KG1 (cell line): ENCODE results near the gene HDAC8.
A peak's percentile ranks its signal among the peaks of the same experiment; 100 is the strongest.
"Not testable (repeated sequence)": the region's sequence is repeated elsewhere in the genome, so short reads cannot be mapped to it uniquely, and the experiment has no call there.

ENCODE experiments used
- DNase-seq: peaks from one replicate; lab custom pipeline; 2025; lab: John Stamatoyannopoulos, UW

Gene HDAC8

DNA sequence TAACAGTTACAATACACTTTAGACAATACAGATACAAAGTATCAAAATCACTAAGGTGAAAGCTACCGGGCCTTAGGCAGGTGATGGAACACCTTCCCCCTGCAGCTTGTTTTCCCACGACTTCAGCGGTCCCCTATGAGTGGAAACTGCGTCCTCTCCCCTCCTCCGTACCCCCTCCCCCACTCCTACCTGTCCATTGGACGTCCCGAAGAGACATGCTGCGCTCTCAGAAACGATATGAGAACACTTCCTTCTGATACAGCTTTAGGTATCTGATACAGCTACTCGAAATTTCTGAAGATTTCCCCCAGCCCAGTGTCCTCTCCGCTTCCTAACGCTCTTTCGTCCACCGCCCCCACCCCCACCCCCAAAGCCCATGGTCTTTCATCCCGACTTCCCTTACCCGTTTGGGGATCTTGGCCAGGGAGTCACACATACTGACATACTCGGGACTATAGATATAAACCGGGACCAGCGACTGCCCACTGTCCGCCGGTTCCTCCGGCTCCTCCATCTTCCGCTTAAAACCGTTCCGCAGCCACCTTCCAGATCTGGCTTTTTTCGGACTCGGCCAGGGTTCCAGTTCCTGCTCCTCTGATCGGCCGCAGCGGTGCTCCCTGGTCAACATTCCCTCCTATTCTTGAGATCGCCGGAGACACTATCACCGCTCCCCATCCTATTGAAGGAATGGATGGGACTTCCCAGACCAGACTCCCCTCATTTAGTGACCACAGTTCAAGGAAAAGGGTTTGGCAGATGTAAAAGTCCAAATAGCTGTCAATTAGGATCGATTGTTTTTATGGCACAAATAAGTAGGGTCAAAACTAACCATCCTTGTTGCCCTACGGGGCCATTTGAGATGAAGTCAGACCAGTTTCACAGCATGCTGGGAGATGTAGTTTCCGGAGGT is at the start of gene HDAC8:
Gene HDAC8 (minus strand): TSS at position 596 of the 910 bp plus-strand sequence. CDS start 82 bp downstream, at position 514.
- peak; percentile 71 for DNase-seq

DNA sequence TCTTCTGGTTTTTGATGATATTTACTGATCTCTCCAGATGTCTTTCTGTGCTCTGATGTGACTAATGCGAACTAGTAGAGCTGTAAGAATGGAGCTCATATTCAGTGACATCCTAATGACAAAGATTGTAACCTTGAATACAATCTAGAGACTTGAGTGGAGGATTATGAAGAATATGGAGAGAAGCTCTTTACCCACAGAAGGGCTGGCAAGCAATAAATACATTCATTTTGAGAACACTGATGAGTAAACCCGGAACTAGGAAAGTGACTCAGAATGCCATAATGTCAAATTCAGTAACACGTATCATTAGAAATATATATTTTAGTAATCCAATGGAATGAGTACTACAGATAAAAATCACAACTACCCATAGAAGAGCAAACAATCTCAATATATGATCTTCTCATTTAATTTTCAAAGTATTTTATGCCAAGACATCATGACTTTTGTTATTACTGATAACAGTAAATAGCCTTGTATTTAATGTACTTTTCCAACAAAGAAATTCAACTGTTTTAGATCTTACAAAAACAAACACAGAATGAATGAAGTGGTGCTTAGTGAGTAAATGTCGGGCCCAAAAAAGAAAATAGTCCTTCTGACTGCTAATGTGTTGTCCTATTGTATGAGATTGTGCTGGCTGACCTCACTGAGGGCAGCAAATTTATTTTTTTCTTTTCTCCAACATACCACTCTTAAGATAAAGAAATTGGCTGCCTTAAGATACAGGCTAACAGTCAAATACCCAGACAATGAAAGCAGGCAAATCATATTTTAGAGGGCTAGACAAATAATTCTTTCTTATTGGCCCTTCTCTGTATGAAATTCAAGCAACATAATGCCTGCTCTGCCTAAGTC is 49.2 kb upstream of the HDAC8 start:
- no peak for DNase-seq

DNA sequence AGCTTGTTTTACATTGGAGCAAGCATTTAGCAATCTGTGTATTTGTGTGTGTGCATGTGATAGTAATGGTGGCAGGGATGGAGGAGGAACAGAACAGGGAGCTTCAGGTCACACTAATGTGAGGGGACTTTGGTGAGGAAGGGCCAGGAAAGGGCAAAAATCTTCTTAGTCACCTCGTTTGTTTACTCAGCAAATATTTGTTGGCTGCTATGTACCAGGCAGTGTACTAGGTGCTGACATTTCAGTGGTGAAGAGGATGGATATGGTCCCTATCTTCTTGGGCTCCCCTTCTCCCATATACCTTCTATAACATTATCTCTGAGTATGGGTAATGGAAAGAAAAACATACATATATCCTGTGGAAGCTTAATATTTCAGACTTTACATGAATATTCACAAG is 48.5 kb upstream of the HDAC8 start:
- no peak for DNase-seq

DNA sequence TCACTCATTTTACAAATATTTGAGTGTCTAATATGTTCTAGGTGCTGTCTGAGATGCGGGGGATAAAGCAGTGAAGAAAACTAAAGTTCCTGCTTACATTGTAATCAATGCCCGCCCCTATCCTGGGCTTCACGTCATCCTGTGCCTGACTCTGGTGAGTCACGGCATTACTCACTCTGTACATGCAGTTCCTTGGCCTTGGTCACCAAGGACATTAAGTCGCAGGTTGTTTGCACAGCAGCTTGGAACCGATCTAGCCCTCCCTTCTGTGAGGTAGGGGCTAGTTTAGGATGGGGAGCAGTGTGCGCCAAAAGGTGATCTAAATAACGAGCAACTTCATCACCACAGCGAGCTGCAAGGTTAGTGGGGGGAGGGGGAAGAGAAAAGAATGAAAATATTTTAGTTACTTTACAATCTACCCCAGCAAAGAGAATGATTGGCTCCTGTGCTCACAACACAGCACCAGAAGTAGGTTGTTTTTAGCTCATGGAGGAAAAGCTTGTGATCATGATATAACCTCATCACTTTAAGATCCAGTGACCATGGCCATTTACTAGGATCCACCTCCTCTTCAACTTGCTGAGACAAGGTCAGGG is 48.0 kb upstream of the HDAC8 start:
- DNase-seq, result no peak

DNA sequence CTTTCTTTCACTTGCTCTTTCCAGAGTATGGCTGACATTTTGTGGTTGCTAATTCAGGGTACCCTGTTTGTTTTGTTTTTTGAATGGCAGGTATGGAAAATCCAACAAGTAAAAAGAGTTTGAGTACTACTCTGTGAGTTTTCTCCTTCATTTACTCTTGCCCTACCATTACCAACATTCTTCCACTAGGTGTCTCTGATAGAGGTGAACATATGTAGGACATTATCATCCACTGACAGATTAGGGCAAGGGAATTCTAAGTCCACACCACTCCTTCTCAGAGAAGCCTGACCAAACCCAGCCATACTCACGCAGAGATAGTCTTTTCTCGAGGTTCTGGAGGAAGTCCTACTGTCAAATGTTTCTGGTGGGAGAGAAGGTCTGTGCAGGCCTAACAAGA is 36.7 kb upstream of the HDAC8 start:
- DNase-seq, result no peak

DNA sequence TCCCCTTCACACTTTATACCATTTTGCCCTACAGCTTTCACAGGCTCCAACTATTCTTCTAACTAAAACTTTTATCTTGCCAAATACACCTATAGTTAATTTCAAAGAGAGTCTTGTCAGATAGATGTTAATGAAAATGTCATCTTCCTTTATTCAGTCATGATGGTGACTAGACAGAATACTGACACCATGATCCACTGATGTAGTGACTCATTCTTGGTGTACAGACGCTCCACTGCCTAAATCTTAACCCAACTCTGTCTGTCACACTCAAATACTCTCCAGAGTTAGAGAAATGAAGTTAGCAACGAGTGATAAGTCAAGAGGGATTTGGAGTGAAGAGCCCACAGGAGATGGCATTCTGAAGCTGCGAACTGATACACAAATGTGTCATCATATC is 32.1 kb upstream of the HDAC8 start:
- no peak for DNase-seq

DNA sequence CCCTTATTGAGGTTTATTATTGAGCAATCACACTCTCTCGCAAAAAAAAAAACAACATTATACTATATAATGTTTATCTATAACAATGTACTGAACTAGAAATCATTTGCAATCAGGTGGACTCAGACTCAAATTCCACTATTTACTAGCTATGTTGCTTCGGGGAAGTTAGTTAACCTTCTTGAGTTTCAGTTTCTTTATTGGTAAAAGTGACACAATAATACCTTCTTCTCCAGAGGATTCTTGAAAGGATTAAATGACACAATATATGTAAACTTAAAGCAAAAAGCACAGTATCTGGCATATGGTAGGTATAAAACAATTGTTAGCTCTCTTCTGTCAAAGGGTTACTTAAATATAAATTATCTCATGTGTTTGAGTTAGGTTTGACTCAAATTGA is 31.5 kb upstream of the HDAC8 start:
- DNase-seq, result no peak

DNA sequence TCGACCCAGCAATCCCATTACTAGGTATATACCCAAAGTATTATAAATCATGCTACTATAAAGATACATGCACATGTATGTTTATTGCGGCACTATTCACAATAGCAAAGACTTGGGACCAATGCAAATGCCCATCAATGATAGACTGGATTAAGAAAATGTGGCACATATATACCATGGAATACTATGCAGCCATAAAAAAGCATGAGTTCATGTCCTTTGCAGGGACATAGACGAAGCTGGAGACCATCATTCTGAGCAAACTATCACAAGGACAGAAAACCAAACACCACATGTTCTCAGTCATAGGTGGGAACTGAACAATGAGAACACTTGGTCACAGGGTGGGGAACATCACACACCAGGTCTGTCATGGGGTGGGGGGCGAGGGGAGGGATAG is 18.4 kb upstream of the HDAC8 start:
- DNase-seq, result not testable (repeated sequence)

DNA sequence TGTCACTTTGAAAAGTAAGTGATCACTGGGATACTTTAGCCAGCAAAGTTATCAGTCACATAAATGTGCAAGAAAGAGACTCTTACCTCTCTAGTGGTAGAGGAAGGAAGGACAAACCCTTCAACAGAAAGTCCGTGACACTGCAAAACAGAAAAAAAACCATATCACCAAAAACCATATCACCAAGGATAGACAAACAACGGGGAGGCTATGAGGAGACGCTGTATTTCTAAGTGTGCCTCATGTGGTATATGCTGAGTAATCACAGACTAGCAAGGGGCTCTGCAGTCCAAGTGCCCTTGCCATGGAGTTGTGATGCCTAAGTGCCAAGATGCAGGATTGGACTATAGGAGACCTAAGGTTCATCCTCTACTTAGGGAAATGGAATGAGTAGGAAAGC is 11.5 kb upstream of the HDAC8 start:
- no peak for DNase-seq

DNA sequence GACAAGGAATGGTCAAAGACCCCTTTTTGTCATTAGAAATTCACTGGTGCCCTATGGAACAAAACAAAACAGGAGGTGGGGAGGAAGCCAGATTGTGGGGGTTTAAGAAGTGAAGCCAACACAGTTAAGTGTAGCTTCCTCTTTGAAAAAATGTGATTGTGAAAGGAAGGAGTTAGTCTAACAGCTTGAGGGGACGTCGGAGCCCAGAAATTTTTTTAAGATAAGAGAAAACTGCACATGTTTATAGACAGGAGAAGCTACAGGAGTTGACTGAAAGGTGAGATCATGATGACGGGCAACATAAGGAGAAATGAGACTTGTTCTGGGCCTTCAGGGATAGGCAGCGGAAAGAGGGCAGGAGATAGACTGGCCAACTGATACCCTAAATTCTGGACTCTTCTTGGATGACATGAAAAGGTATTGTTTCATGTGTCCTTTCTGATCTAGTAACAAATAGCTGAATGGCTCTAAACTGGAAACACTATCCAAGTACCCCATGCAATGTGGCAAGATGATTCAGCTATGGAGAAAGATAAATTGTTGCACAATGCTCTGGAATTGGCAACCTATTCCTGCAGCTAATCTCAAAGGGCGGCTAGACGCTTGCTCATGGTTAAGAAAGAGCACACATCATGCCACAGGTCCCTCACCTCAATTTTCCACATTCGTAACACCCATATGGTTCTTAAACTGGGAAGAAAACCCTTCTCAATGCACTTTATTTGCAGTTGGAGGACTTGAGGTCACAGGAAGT is 3.7 kb upstream of the HDAC8 start:
- DNase-seq, result no peak

DNA sequence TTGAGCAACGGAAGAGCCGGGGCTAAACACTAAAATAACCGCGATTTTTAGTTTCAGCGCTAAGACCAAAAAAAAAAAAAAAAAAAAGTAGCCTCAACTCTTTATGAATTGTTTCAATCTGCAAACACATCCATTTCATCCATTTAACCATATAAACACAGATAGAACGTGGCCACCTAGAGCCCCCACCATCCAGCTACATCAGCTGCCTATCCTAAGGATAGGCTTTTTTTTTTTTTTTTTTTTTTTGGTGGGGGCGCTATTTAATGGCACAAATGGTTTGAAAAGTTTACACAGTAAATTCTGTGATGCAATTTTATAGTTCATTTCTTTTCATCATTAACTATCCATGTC is 492 bp upstream of the HDAC8 start:
- DNase-seq, result no peak

DNA sequence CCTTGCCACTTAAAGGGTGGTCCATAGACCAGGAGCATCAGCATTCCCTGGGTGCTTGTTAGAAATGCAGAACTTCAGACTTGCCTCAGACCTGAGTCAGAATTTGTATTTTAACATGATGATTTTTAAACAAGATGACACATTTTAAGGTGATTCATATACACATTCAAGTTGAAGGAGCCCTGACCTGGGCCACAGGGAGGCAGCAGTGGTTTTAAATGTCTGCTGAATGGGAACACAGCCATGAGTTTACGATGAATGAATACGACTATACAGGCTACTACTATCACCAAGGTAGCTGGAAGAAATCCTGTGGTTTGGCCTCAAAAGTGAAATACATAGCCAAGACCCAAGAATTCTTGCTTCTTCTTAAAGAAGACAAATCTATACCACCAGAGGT is 2.9 kb downstream of the HDAC8 start:
- DNase-seq, result no peak

DNA sequence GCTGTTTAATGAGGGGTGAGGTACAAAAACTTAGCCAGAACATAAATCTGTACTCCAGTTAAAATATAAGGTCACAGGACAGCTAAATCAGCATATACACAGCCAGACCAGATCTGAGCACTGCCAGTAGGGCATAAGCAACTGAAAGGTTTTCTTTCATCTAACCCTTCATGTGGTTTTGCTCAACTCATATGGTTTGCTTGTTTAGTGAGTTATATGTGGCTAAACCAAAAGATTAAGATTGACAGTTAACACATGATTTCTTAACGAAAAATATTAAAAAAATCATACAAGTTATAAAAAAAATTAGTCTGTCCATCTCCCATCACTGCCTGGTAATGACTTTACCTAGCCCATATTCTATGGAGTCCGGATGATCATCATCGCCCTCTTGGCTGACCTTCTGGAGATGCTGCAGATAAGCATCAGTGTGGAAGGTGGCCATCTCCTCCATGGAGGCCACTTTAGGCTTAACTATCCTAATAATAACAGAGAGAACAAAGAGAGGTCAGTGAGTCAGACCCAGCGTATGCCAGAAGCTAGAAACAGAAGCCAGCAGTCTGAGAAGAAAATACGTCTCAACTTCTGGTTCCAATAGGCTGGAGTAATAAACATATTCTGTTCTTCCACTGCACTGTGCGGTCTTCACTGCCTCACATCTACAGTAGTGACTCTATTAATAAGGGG is 4.1 kb downstream of the HDAC8 start:
- no peak for DNase-seq

DNA sequence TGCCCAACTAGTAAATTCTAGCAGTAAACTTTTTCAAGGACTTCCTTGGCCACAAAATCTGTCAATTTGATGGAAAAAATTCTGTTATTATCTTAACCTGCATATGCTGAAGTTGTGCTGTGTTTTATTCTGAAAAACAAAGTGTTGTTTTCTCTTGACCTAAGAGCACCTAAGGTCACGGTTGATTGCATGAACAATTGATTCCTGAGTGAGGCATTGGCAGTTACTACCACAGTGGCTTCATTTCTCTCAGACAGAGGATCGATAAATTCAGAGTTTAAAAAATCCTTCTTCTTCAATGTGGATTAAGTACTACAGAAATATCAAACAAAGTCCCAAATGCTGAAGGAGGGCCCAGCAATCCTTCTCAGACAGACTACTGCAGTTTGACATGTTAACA is 6.2 kb downstream of the HDAC8 start:
- no peak for DNase-seq

DNA sequence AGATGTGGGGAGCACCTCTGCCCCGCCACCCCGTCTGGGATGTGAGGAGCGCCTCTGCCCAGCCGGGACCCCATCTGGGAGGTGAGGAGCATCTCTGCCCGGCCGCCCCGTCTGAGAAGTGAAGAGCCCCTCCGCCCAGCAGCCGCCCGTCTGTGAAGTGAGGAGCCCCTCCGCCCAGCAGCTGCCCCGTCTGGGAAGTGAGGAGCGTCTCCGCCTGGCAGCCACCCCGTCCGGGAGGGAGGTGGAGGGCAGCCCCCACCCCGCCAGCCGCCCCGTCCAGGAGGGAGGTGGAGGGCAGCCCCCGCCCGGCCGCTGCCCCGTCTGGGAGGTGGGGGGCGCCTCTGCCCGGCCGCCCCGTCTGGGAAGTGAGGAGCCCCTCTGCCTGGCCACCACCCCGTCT is 13.0 kb downstream of the HDAC8 start:
- DNase-seq, result not testable (repeated sequence)

DNA sequence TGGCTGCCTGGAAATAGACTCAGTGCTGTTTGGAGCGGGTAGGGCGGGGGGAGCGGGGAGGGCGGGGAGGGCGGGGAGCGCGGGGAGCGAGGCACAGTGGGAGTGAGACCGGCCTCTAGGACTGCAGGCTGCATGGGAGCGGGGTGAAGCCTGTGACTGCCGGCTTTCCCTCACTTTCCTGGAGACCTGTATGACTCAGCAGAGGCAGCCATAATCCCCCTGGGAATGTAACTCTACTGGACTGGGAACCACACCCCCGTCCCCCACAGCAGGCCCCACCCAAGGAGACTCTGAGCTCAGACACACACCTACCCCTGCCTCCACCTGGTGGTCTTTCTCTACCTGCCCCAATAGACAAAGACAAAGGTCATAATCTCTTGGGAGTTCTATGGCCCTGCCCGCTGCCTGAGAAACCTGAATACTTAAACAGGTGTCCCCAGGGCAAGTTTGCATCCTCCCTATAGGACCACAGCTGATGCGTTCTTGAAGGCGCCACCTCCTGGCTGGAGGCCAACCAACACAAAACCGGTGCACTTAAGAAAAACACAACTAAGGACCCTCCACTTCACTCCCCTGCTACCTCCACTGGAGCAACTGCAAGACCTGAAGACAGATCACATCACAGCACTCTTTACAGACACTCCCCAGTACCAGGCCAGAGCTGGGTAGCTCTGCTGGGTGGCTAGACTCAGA is 18.0 kb downstream of the HDAC8 start:
- DNase-seq, result no peak

DNA sequence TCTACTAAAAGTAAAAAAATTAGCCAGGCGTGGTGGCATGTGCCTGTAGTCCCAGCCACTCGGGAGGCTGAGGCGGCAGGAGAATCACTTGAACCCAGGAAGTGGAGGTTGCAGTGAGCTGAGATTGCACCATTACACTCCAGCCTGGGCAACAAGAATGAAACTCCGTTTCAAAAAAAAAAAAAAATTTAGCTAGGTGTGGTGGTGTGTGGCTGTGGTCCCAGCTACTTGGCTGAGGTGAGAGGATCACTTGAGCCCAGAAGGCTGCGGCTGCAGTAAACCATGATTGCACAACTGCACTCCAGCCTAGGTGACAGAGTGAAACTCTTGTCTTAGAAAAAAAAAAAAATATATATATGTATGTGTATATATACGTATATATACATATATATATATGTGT is 20.2 kb downstream of the HDAC8 start:
- not testable (repeated sequence) for DNase-seq

DNA sequence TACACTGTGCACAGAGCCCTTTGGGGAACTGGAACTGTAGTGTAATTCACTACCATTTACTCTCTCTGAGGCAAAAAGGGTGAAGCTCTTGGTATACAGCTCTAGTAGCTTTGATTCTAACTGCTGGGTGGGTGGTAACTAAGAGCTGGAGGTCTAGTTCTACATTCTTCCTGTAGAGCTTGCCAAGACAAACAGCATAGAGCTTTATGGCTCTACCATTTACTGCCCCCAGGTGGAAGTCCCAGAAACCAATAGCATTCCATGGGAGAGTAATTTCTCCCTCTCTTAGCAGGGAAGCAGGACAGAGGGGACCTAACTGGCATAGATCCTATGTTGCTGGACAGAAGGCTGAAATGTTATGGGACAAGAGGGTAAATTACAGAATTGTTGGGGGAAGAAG is 26.7 kb downstream of the HDAC8 start:
- no peak for DNase-seq

DNA sequence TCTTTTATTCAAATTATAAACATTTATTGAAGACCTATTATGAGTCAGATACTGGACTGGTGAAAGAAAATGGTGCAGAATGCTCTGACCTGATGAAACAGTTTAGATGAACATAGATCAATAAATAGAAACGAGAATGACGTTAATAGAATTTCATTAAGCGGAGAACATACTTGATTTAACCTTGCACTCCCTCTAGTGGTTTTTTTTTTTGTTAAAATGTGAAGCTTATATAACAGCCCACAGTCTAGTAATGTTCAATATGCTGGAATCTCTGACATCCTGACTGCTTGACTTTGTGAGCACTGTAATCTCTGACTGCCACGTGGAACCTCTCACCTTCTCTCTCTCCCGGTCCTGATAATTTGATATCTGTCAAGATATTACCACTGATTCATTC is 32.3 kb downstream of the HDAC8 start:
- no peak for DNase-seq

DNA sequence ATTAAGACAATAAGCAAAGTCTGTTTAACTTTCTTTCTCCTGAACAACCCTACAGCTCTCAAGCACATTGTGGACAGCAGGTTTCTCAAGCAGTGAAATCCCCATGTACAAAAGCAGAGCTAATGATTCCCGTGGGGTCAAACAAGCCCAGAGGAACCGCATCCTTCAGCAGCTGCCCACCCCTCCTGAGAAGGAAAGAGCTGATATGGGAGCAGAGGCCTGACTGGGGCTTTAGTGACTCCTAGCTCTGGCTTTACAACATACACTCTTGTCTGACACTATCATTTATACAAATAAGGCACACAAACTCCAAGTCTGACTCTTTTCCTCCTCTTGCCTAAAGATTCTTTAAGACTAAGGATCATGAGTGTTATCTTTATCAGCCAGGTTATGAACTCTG is 32.8 kb downstream of the HDAC8 start:
- no peak for DNase-seq

DNA sequence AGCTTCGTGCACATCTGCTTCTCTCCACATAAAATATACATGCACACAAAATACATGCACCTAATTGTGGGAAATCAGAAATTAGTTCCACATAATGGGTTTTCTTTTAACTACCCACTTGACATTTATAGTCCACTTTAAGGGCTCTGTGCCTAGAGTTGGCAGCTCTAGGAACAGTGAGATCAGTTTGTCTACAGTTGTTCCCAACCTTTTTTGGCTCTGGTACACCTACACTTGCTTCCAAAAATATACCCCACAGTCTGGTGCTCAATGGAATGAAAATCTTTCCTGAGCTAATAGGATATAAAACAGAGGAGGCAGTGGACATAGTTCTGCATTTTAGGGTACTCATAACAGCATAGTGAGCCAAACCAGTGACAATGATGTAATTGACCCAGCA is 36.1 kb downstream of the HDAC8 start:
- no peak for DNase-seq
